Smooth muscle cell (in vitro differentiated cells): ENCODE measurements around the gene SFSWAP. TPM values are rescaled to one million over a fixed set of nuclear protein-coding genes. Genes with fewer than 3 reads are reported as not detected.

Source experiments
- DNase-seq: peaks from one replicate; lab custom pipeline; 2025; ENCODE audit not compliant: unreplicated experiment; lab: John Stamatoyannopoulos, UW
- H2AFZ ChIP-seq: fragments of 200-600 bp; sonication (generic); 2 replicates; pipeline ENCODE4 v1.6.0; 2016; ENCODE audit warnings: antibody characterized with exemption, low read depth, mild to moderate bottlenecking
- H3F3A ChIP-seq: fragments of 200-600 bp; sonication (generic); 2 replicates; pipeline ENCODE4 v1.6.0; 2017; ENCODE audit warnings: antibody characterized with exemption, low read depth
- H3K27ac ChIP-seq: fragments of 200-600 bp; sonication (generic); 2 replicates; pipeline ENCODE4 v1.5.1; 2016; ENCODE audit warnings: low read depth, mild to moderate bottlenecking
- H3K27me3 ChIP-seq: fragments of 200-600 bp; sonication (generic); 2 replicates; pipeline ENCODE4 v1.6.1; 2016; ENCODE audit warnings: low read depth, mild to moderate bottlenecking
- H3K36me3 ChIP-seq: fragments of 200-600 bp; sonication (generic); 2 replicates; pipeline ENCODE4 v1.5.1; 2016; ENCODE audit warnings: low read depth
- H3K4me1 ChIP-seq: fragments of 200-600 bp; sonication (generic); 2 replicates; pipeline ENCODE4 v1.5.1; 2016; ENCODE audit warnings: low read depth
- H3K4me2 ChIP-seq: fragments of 200-600 bp; sonication (generic); 2 replicates; pipeline ENCODE4 v1.6.0; 2016; ENCODE audit warnings: mild to moderate bottlenecking
- H3K4me3 ChIP-seq: fragments of 200-600 bp; sonication (generic); 2 replicates; pipeline ENCODE4 v1.5.1; 2016; ENCODE audit warnings: mild to moderate bottlenecking
- H3K79me2 ChIP-seq: fragments of 200-600 bp; sonication (generic); 2 replicates; pipeline ENCODE4 v1.6.0; 2016; ENCODE audit warnings: low read depth, mild to moderate bottlenecking
- H3K9ac ChIP-seq: fragments of 200-600 bp; sonication (generic); 2 replicates; pipeline ENCODE4 v1.6.0; 2016; ENCODE audit warnings: low read depth
- H3K9me3 ChIP-seq: fragments of 200-600 bp; sonication (generic); replicated peaks from 2 replicates; pipeline ENCODE4 v1.5.1; 2016; ENCODE audit warnings: low read depth
- H4K20me1 ChIP-seq: fragments of 200-600 bp; sonication (generic); 2 replicates; pipeline ENCODE4 v1.6.0; 2016; ENCODE audit warnings: low read depth
- CTCF ChIP-seq: fragments of 200-600 bp; sonication (generic); IDR thresholded peaks from 2 replicates; pipeline ENCODE4 v1.5.1; 2017; ENCODE audit warnings: borderline replicate concordance, mild to moderate bottlenecking, antibody characterized with exemption; ENCODE audit not compliant: insufficient read depth, poor library complexity, severe bottlenecking
- WGBS: methylation state at CpG from one replicate; pipeline ENCODE4 v1.1.7; 2016; ENCODE audit warnings: low lambda C conversion rate; 5-methylcytosine and 5-hydroxymethylcytosine counted together
- polyA plus RNA-seq: library from polyadenylated mRNA; unstranded; fragments of >200 nt; fragmentation: Nextera tagmentation; extraction: Ambion mirVana; gene quantifications from 2 replicates; pipeline ENCODE4 v1.2.1, GENCODE V29; 2016
- total RNA-seq: library from RNA; depleted of rRNA; stranded (reverse); fragments of >200 nt; gene quantifications from 2 replicates; pipeline ENCODE4 v1.2.3, GENCODE V29; 2014

Gene SFSWAP
- total and polyA plus RNA-seq, 2 experiments from 2014 or later: 24.1 to 32.3 TPM

GRCh38 chr12:131671276-131671675, 39.6 kb upstream of the SFSWAP start:
- no peaks in the 10 kb centered on the region for H3K9me3 ChIP-seq
- H3K9ac ChIP-seq: no peak overlapping the region
- no peaks in the 10 kb centered on the region for H3K4me1 ChIP-seq
- no peak overlapping the region for H3K27ac ChIP-seq
- no peak for DNase-seq
- H4K20me1 ChIP-seq: no peaks in the 10 kb centered on the region
- no peaks in the 10 kb centered on the region for H3K36me3 ChIP-seq
- no peak overlapping the region for H3K4me2 ChIP-seq
- H3F3A ChIP-seq: no peaks in the 10 kb centered on the region
- peaks cover 9% of the 10 kb centered on the region for H3K27me3 ChIP-seq
- no peaks in the 10 kb centered on the region for H3K79me2 ChIP-seq
- 72% methylated on average over 8 of the region's 8 CpGs for WGBS
- no peak overlapping the region for H3K4me3 ChIP-seq
- no peak for TF ChIP-seq CTCF
- no peak overlapping the region for H2AFZ ChIP-seq

DNA sequence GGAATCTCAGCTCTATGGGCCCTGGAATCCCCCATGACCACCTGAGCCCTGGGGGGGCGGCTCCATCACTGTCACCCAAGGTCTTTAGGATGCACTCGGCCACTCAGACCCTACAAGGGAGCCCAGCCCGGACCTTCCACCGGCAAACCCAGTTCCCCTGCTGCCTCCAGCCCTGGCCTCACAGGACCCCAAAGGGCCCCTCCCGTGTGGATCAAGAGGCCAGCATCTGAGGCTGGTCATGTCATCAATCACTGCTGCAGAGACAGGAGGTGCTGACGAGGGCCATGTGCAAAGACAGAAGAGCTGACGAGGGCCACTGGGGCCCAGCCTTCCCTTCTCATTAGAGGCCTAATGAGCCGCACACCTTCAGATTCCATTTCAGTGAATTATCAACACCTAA, 39.0 kb upstream of the SFSWAP start:
- no peak overlapping the region for H3K27ac ChIP-seq
- H4K20me1 ChIP-seq: no peaks in the 10 kb centered on the region
- no peak overlapping the region for H2AFZ ChIP-seq
- H3K9ac ChIP-seq: no peak overlapping the region
- no peak overlapping the region for H3K4me3 ChIP-seq
- peaks cover 9% of the 10 kb centered on the region for H3K27me3 ChIP-seq
- no peak for DNase-seq
- no peaks in the 10 kb centered on the region for H3K36me3 ChIP-seq
- H3K79me2 ChIP-seq: no peaks in the 10 kb centered on the region
- TF ChIP-seq CTCF: no peak
- 69% methylated on average over 8 of the region's 8 CpGs for WGBS
- H3F3A ChIP-seq: no peaks in the 10 kb centered on the region
- no peaks in the 10 kb centered on the region for H3K9me3 ChIP-seq
- H3K4me2 ChIP-seq: no peak overlapping the region
- no peaks in the 10 kb centered on the region for H3K4me1 ChIP-seq

- H3F3A ChIP-seq: no peaks in the 10 kb centered on the region
- no peaks in the 10 kb centered on the region for H3K9me3 ChIP-seq
- H3K4me1 ChIP-seq: no peaks in the 10 kb centered on the region
- H3K27me3 ChIP-seq: peaks cover 9% of the 10 kb centered on the region
- 85% methylated on average over 17 of the region's 17 CpGs for WGBS
- DNase-seq: no peak
- H3K4me3 ChIP-seq: no peak overlapping the region
- no peak for TF ChIP-seq CTCF
- H4K20me1 ChIP-seq: no peaks in the 10 kb centered on the region
- no peaks in the 10 kb centered on the region for H3K79me2 ChIP-seq
- H3K36me3 ChIP-seq: no peaks in the 10 kb centered on the region
- H3K27ac ChIP-seq: no peak overlapping the region
- no peak overlapping the region for H2AFZ ChIP-seq
- H3K9ac ChIP-seq: no peak overlapping the region
- no peak overlapping the region for H3K4me2 ChIP-seq
Measured at GRCh38 chr12:131672311-131672940, 38.5 kb upstream of the SFSWAP start.
